K562 (cell line): Measurements from ENCODE around the gene MAN1A1. TPM values are rescaled to one million over a fixed set of nuclear protein-coding genes. Genes with fewer than 3 reads are reported as not detected.

Experiments used
- ADNP ChIP-seq: fragments of 200-800 bp; sonication (Bioruptor generic); IDR thresholded peaks from 2 replicates; pipeline ENCODE4 v1.6.1; 2016; ENCODE audit warnings: missing genetic modification characterization, missing compliant biosample characterization
- BCL6 ChIP-seq: fragments of 250-450 bp; sonication (Bioruptor Pico); IDR thresholded peaks from 2 replicates; pipeline ENCODE4 v1.4.0; 2020
- CBFA2T3 ChIP-seq: fragments of 450-650 bp; IDR thresholded peaks from 2 replicates; pipeline ENCODE4 v1.6.1; 2017
- CEBPG ChIP-seq, 3 experiments: fragments of 200-800 bp in 1 of 3; sonication (Bioruptor generic) in 1 of 3; sonication (generic) in 1 of 3; formaldehyde crosslinking in 1 of 3; IDR thresholded peaks in 2 of 3; conservative IDR thresholded peaks in 1 of 3; 2 replicates each; pipeline versions ENCODE4 v1.6.1 to v1.8.0; 2016 to 2022; ENCODE audit warnings: missing compliant biosample characterization in 2 of 3, missing genetic modification characterization in 2 of 3, mild to moderate bottlenecking in 1 of 3, missing genetic modification reagents in 1 of 3
- EP400 ChIP-seq: fragments of 450-650 bp; IDR thresholded peaks from 2 replicates; pipeline ENCODE4 v1.6.1; 2017; ENCODE audit warnings: antibody characterized with exemption, mild to moderate bottlenecking, moderate library complexity
- EZH2 ChIP-seq: IDR thresholded peaks from 2 replicates; pipeline ENCODE4 v1.6.1; 2012; ENCODE audit warnings: low read depth, mild to moderate bottlenecking, inconsistent platforms, low read length, borderline replicate concordance
- FOXK2 ChIP-seq, 2 experiments: fragments of 450-650 bp; IDR thresholded peaks in 1 of 2; conservative IDR thresholded peaks in 1 of 2; 2 replicates each; pipeline ENCODE4 v1.6.1; 2016; ENCODE audit warnings: low read depth in 2 of 2, mild to moderate bottlenecking in 1 of 2
- IFI16 ChIP-seq: fragments of 250-450 bp; sonication (Bioruptor Pico); IDR thresholded peaks from 2 replicates; pipeline ENCODE4 v2.1.2; 2022; ENCODE audit warnings: mild to moderate bottlenecking, inconsistent platforms
- JUN ChIP-seq, 2 experiments: sonication (generic) in 1 of 2; formaldehyde crosslinking in 1 of 2; IDR thresholded peaks; 2 replicates each; pipeline versions ENCODE4 v1.6.1 to v1.8.0; 2012 to 2022; ENCODE audit warnings: borderline replicate concordance in 2 of 2, mild to moderate bottlenecking in 2 of 2, improper control_type of control experiment in 1 of 2, low read depth in 1 of 2, low read length in 1 of 2, missing genetic modification reagents in 1 of 2
- MTA2 ChIP-seq: fragments of 450-650 bp; IDR thresholded peaks from 2 replicates; pipeline ENCODE4 v1.6.1; 2016; ENCODE audit warnings: low read depth
- NBN ChIP-seq: fragments of 450-650 bp; IDR thresholded peaks from 2 replicates; pipeline ENCODE4 v1.6.1; 2016; ENCODE audit warnings: low read depth, mild to moderate bottlenecking
- POLR2H ChIP-seq: IDR thresholded peaks from 2 replicates; pipeline ENCODE4 v1.6.1; 2016; ENCODE audit warnings: missing genetic modification characterization, low read depth, mild to moderate bottlenecking, control low read depth, missing compliant biosample characterization, moderate library complexity
- RNF2 ChIP-seq: sonication (generic); IDR thresholded peaks from 2 replicates; pipeline ENCODE4 v1.6.1; 2016
- SAP30 ChIP-seq: fragments of 200-600 bp; sonication (generic); IDR thresholded peaks from 2 replicates; pipeline ENCODE4 v1.6.1; 2012; ENCODE audit warnings: borderline replicate concordance, low read depth, mild to moderate bottlenecking, moderate library complexity, low read length, control low read depth, inconsistent platforms; ENCODE audit not compliant: insufficient read depth, poor library complexity, severe bottlenecking
- SREBF2 ChIP-seq: sonication (generic); formaldehyde crosslinking; IDR thresholded peaks from 2 replicates; pipeline ENCODE4 v1.4.0; 2020; ENCODE audit warnings: mild to moderate bottlenecking, missing genetic modification reagents
- XRCC5 ChIP-seq: fragments of 200-400 bp; formaldehyde crosslinking; IDR thresholded peaks from 2 replicates; pipeline ENCODE4 v1.6.1; 2017; ENCODE audit warnings: low read depth, mild to moderate bottlenecking, low read length
- ZKSCAN1 ChIP-seq: fragments of 150-350 bp; IDR thresholded peaks from 2 replicates; pipeline ENCODE4 v1.6.1; 2016; ENCODE audit warnings: low read depth, low read length
- ZNF175 ChIP-seq: fragments of 200-800 bp; sonication (Bioruptor generic); IDR thresholded peaks from 2 replicates; pipeline ENCODE4 v1.6.1; 2016; ENCODE audit warnings: low read depth, mild to moderate bottlenecking, missing genetic modification characterization, missing compliant biosample characterization
- ZNF318 ChIP-seq, 2 experiments: fragments of 450-650 bp; IDR thresholded peaks; 2 replicates each; pipeline ENCODE4 v1.6.1; 2016; ENCODE audit warnings: mild to moderate bottlenecking in 2 of 2, borderline replicate concordance in 1 of 2, low read depth in 1 of 2, moderate library complexity in 1 of 2
- ZNF347 ChIP-seq: fragments of 450-650 bp; formaldehyde crosslinking; IDR thresholded peaks from 2 replicates; pipeline ENCODE4 v1.4.0; 2020; ENCODE audit warnings: low read depth, mild to moderate bottlenecking, moderate library complexity
- polyA plus RNA-seq, 8 experiments: library from polyadenylated mRNA; depleted of rRNA in 4 of 8; stranded (reverse) in 5 of 8; unstranded in 3 of 8; fragments of >200 nt; fragmentation: Nextera tagmentation in 2 of 8; fragmentation: Illumina TruSeq in 1 of 8; extraction: Ambion mirVana in 2 of 8; extraction: Trizol in 1 of 8; gene quantifications; 2 replicates each; pipeline versions ENCODE4 v1.2.1 to v1.2.3, GENCODE V29; 2011 to 2014; ENCODE audit warnings: inconsistent platforms in 1 of 8, missing spikeins in 1 of 8
- total RNA-seq, 7 experiments: library from RNA; depleted of rRNA in 6 of 7; stranded (reverse); fragments of >200 nt in 6 of 7; fragmentation: Illumina TruSeq in 2 of 7; extraction: Trizol in 2 of 7; gene quantifications; 2 replicates each; pipeline versions ENCODE4 v1.2.1 to v1.2.3, GENCODE V29; 2011 to 2021; ENCODE audit warnings: low replicate concordance in 1 of 7

The MAN1A1 gene
- total and polyA plus RNA-seq, 9 of the 15 experiments (the other 6 are each of a cell fraction or from before 2014, with no cell fraction given), result 24.5 to 78.4 (median 59.7) TPM

GRCh38 chr6:119311514-119312142 is 37.9 kb downstream of the MAN1A1 start (continued):
- peak in 1 of 2 experiments; percentile 89; a peak in 2 of 4 replicates for TF ChIP-seq ZNF318 (IDR thresholded peaks at IDR 0.05; ENCODE audit: borderline replicate concordance in 1 of 2, low read depth in 1 of 2)
- TF ChIP-seq ZKSCAN1, result peak; percentile 66; the same call in 1 of the 2 replicates
- peak; percentile 91 for TF ChIP-seq CEBPG (CRISPR knock-in tag; IDR thresholded peaks at IDR 0.05)
- peak; percentile 79 to 88 for TF ChIP-seq CEBPG (tag; conservative IDR thresholded peaks at IDR 0.05 in 1 of 2, IDR thresholded peaks at IDR 0.05 in 1 of 2)
- no peak for TF ChIP-seq EZH2
- TF ChIP-seq IFI16 (CRISPR knock-in tag), result 0 out of 2 replicates have a peak, but pooled peaks have one; percentile 38
- TF ChIP-seq XRCC5, result peak; percentile 32; the same call in 1 of the 2 replicates
- TF ChIP-seq NBN, result peak; percentile 92
- TF ChIP-seq FOXK2 (conservative IDR thresholded peaks at IDR 0.05 in 1 of 2, IDR thresholded peaks at IDR 0.05 in 1 of 2; ENCODE audit: low read depth in 2 of 2), result peak in 1 of 2 experiments; percentile 35; a peak in 1 of 4 replicates
- TF ChIP-seq ZNF347 (CRISPR knock-in tag), result no peak
- TF ChIP-seq RNF2, result peak; percentile 90
- no peak for TF ChIP-seq ADNP (tag)
- TF ChIP-seq EP400, result peak; percentile 71
- TF ChIP-seq POLR2H, result peak; percentile 55; the same call in 1 of the 2 replicates
- no peak for TF ChIP-seq BCL6 (CRISPR knock-in tag)
- TF ChIP-seq CBFA2T3, result peak; percentile 97
- peak; percentile 81 for TF ChIP-seq JUN (IDR thresholded peaks at IDR 0.05; ENCODE audit: borderline replicate concordance, low read depth, low read length)
- TF ChIP-seq JUN (CRISPR knock-in tag; IDR thresholded peaks at IDR 0.05; ENCODE audit: borderline replicate concordance), result no peak
- peak; percentile 93 for TF ChIP-seq MTA2
- TF ChIP-seq SREBF2, result no peak
- no peak for TF ChIP-seq SAP30
- peak; percentile 40; the same call in 1 of the 2 replicates for TF ChIP-seq ZNF175 (CRISPR knock-in tag)
